GM12878 (cell line): Measurements from ENCODE around the gene THNSL1. TPM values are rescaled to one million over a fixed set of nuclear protein-coding genes. Genes with fewer than 3 reads are reported as not detected.

Experiments used
- ATAC-seq: fragments of 200-7000 bp; cut with Tn5 transposase; 3 replicates; pipeline ENCODE4 v1.9.1; 2020; ENCODE audit warnings: mild to moderate bottlenecking, moderate library complexity
- BruUV-seq: library from RNA; stranded (reverse); fragments of 400-500 nt; replicated peaks from 2 replicates; lab custom pipeline; 2021; lab: Mats Ljungman, UMichigan
- CTCF ChIA-PET: fragments of 300-600 bp; sonication (Branson Sonifier 250); formaldehyde crosslinking; extraction: SDS; loops from one replicate; lab custom pipeline; 2021; ENCODE audit warnings: inconsistent platforms; lab: Yijun Ruan, JAX
- POLR2A ChIA-PET: fragments of 350-600 bp; formaldehyde crosslinking; extraction: SDS; loops from one replicate; lab custom pipeline; 2021; ENCODE audit warnings: inconsistent platforms; lab: Charles Lee
- RAD21 ChIA-PET: fragments of 300-600 bp; sonication (Branson Sonifier 250); formaldehyde crosslinking; loops from one replicate; lab custom pipeline; 2023; ENCODE audit warnings: antibody characterized with exemption; ENCODE audit not compliant: unreplicated experiment; lab: Charles Lee
- SMC1A ChIA-PET: fragments of 300-600 bp; sonication (Branson Sonifier 250); formaldehyde crosslinking; loops from one replicate; lab custom pipeline; 2023; ENCODE audit not compliant: unreplicated experiment, uncharacterized antibody; lab: Charles Lee
- DNase-seq: peaks from one replicate; pipeline ENCODE4 v3.0.0-alpha.2; 2011; ENCODE audit warnings: low read depth, low spot score
- FAIRE-seq: peaks from 3 replicates; lab custom pipeline; 2011; peaks lifted over from hg19 to GRCh38; lab: Jason Lieb, UNC
- H2AFZ ChIP-seq: 2 replicates; pipeline ENCODE4 v1.6.0; 2011; ENCODE audit warnings: low read depth, low read length, control low read depth; ENCODE audit not compliant: control insufficient read depth
- H3K27ac ChIP-seq: 2 replicates; pipeline ENCODE4 v1.5.1; 2011; ENCODE audit warnings: control low read depth; ENCODE audit not compliant: control insufficient read depth, insufficient read depth
- H3K27me3 ChIP-seq, 2 experiments: replicated peaks in 1 of 2; 2 replicates each; pipeline versions ENCODE4 v1.6.0 to v1.6.1; 2011; ENCODE audit warnings: low read length in 1 of 2; ENCODE audit not compliant: control insufficient read depth in 2 of 2, insufficient read depth in 2 of 2
- H3K36me3 ChIP-seq, 2 experiments: 2 replicates each; pipeline ENCODE4 v1.5.1; 2011; ENCODE audit warnings: low read length in 1 of 2; ENCODE audit not compliant: control insufficient read depth in 2 of 2, insufficient read depth in 2 of 2
- H3K4me1 ChIP-seq: 2 replicates; pipeline ENCODE4 v1.6.1; 2011; ENCODE audit warnings: mild to moderate bottlenecking, low read length, moderate library complexity, mixed read lengths; ENCODE audit not compliant: control insufficient read depth, insufficient read depth
- H3K4me2 ChIP-seq: 2 replicates; pipeline ENCODE4 v1.6.0; 2011; ENCODE audit warnings: control low read depth; ENCODE audit not compliant: control insufficient read depth, insufficient read depth
- H3K4me3 ChIP-seq: fragments of 200-600 bp; sonication (generic); 2 replicates; pipeline ENCODE4 v1.5.1; 2016
- H3K79me2 ChIP-seq: 2 replicates; pipeline ENCODE4 v1.6.0; 2011; ENCODE audit warnings: low read length; ENCODE audit not compliant: control insufficient read depth, insufficient read depth
- H3K9ac ChIP-seq: 2 replicates; pipeline ENCODE4 v1.8.0; 2011; ENCODE audit warnings: low read length, control low read depth, mixed read lengths; ENCODE audit not compliant: control insufficient read depth, insufficient read depth
- H3K9me3 ChIP-seq: replicated peaks from 3 replicates; pipeline ENCODE4 v1.5.1; 2011; ENCODE audit warnings: mild to moderate bottlenecking, low read length; ENCODE audit not compliant: control insufficient read depth, insufficient read depth
- H4K20me1 ChIP-seq: 2 replicates; pipeline ENCODE4 v1.6.0; 2011; ENCODE audit not compliant: control insufficient read depth, insufficient read depth
- EGR1 ChIP-seq, 2 experiments: IDR thresholded peaks; 1 replicate in 1 of 2; 2 replicates in 1 of 2; pipeline ENCODE4 v1.6.1; 2011 to 2012; ENCODE audit warnings: low read depth in 2 of 2, low read length in 2 of 2, borderline replicate concordance in 1 of 2, mild to moderate bottlenecking in 1 of 2, moderate library complexity in 1 of 2
- RELA ChIP-seq: fragments of 450-650 bp; IDR thresholded peaks from 2 replicates; pipeline ENCODE4 v1.8.0; 2014; ENCODE audit warnings: borderline replicate concordance; ENCODE audit not compliant: partially characterized antibody
- SIN3A ChIP-seq: IDR thresholded peaks from 2 replicates; pipeline ENCODE4 v1.6.1; 2012; ENCODE audit warnings: low read depth, low read length, improper control_type of control experiment
- ZNF384 ChIP-seq: IDR thresholded peaks from 2 replicates; pipeline ENCODE4 v1.6.1; 2012; ENCODE audit warnings: low read depth, mild to moderate bottlenecking, low read length, improper control_type of control experiment, borderline replicate concordance
- WGBS: methylation state at CpG from one replicate; pipeline ENCODE4 v1.1.6; 2016; ENCODE audit warnings: low lambda C conversion rate; ENCODE audit not compliant: insufficient replicate concordance, insufficient coverage; ENCODE audit errors: missing lambda C conversion rate; 5-methylcytosine and 5-hydroxymethylcytosine counted together
- in situ Hi-C: fragments of 300-500 bp; cut with MboI; formaldehyde crosslinking; loops from 9 replicates; pipeline ENCODE4 v1.14.3; 2018; ENCODE audit warnings: mixed read lengths
- intact Hi-C: fragments of 100-400 bp; cut with micrococcal nuclease; formaldehyde crosslinking; loops from one replicate; pipeline ENCODE4 v1.14.2; 2022; ENCODE audit not compliant: unreplicated experiment
- polyA plus RNA-seq, 11 experiments: library from polyadenylated mRNA; depleted of rRNA in 4 of 11; unstranded in 6 of 11; stranded (reverse) in 5 of 11; fragments of >200 nt; fragmentation: Nextera tagmentation in 4 of 11; fragmentation: Illumina TruSeq in 1 of 11; extraction: Ambion mirVana in 4 of 11; extraction: Trizol in 1 of 11; gene quantifications; 1 replicate in 1 of 11; 2 replicates in 10 of 11; pipeline versions ENCODE4 v1.2.1 to v1.2.3, GENCODE V29; 2011 to 2016; ENCODE audit warnings: inconsistent platforms in 2 of 11, missing spikeins in 2 of 11, low read depth in 1 of 11
- total RNA-seq, 4 experiments: library from RNA; depleted of rRNA in 3 of 4; stranded (reverse); fragments of >200 nt in 3 of 4; fragmentation: Illumina TruSeq in 1 of 4; extraction: Trizol in 1 of 4; gene quantifications; 2 replicates each; pipeline versions ENCODE4 v1.2.1 to v1.2.3, GENCODE V29; 2013 to 2021
- TF ChIP-seq, protein P1 (sequence below): fragments of 450-650 bp; IDR thresholded peaks from 2 replicates; pipeline ENCODE4 v1.6.1; 2017; ENCODE audit warnings: low read depth, mild to moderate bottlenecking, moderate library complexity
- TF ChIP-seq, protein P2 (sequence below): fragments of 450-650 bp; IDR thresholded peaks from 2 replicates; pipeline ENCODE4 v1.6.1; 2017; ENCODE audit warnings: mild to moderate bottlenecking, low read depth, inconsistent platforms; ENCODE audit not compliant: poor library complexity, severe bottlenecking

THNSL1 gene
- total and polyA plus RNA-seq, 10 of the 15 experiments (the other 5 are each of a cell fraction or from before 2014, with no cell fraction given): 4.2 to 17.5 (median 6.2) TPM

DNA sequence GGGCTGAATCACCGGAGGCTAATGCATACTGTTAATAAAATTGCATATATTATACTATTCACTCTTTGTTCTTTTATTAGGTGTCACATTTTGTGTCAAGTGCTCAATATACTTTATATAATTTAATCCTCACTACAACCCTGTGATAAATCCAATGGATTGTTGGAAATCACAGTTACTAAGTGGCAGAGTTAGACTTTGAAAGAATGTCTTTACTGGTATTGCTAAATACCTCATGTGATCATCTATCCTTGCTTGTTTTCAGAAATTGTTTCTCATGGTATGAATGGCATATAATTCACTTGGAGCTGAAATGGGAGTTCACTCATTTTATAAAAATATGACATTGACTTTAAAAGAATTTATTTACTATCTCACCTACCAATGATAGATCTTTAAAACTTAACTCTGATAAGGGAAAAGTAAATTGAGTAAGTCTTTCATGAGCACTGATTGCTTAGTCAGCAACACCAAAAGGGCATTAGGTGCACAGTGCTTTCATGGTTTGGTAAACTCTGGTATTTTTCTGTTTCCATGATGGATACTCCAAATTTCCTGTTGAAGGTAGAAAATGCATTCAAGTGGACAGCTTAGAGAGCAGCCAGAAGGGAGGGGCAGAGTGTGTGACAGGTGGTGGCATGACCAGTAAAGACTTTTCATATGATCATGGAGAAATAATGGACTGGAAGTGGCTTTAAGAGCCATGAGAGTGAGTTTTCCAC is 23.0 kb upstream of the THNSL1 start:
- H3K9me3 ChIP-seq: no peaks in the 10 kb centered on the region
- H3K9ac ChIP-seq: no peak overlapping the region
- H2AFZ ChIP-seq: no peak overlapping the region
- TF ChIP-seq, protein P1, sequence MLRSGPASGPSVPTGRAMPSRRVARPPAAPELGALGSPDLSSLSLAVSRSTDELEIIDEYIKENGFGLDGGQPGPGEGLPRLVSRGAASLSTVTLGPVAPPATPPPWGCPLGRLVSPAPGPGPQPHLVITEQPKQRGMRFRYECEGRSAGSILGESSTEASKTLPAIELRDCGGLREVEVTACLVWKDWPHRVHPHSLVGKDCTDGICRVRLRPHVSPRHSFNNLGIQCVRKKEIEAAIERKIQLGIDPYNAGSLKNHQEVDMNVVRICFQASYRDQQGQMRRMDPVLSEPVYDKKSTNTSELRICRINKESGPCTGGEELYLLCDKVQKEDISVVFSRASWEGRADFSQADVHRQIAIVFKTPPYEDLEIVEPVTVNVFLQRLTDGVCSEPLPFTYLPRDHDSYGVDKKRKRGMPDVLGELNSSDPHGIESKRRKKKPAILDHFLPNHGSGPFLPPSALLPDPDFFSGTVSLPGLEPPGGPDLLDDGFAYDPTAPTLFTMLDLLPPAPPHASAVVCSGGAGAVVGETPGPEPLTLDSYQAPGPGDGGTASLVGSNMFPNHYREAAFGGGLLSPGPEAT: no peak
- no peak for TF ChIP-seq ZNF384
- no peak for TF ChIP-seq EGR1 (IDR thresholded peaks at IDR 0.05; ENCODE audit: borderline replicate concordance in 1 of 2, low read depth in 2 of 2, low read length in 2 of 2)
- TF ChIP-seq SIN3A: no peak
- no peak for TF ChIP-seq RELA
- TF ChIP-seq, protein P2, sequence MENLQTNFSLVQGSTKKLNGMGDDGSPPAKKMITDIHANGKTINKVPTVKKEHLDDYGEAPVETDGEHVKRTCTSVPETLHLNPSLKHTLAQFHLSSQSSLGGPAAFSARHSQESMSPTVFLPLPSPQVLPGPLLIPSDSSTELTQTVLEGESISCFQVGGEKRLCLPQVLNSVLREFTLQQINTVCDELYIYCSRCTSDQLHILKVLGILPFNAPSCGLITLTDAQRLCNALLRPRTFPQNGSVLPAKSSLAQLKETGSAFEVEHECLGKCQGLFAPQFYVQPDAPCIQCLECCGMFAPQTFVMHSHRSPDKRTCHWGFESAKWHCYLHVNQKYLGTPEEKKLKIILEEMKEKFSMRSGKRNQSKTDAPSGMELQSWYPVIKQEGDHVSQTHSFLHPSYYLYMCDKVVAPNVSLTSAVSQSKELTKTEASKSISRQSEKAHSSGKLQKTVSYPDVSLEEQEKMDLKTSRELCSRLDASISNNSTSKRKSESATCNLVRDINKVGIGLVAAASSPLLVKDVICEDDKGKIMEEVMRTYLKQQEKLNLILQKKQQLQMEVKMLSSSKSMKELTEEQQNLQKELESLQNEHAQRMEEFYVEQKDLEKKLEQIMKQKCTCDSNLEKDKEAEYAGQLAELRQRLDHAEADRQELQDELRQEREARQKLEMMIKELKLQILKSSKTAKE: no peak
- TF ChIP-seq, all 136 proteins: peak for 0
- intact Hi-C loops: loop anchor here (5.0 kb wide), 1 partner anchor 266 kb away; no protein-coding TSS in a partner anchor
- RAD21 ChIA-PET: interaction anchor here (0.8 kb wide), 1 partner anchor 180 kb away, joined by 3 read pairs; no protein-coding TSS in a partner anchor
- BruUV-seq: no TSS peak
- no peaks in the 10 kb centered on the region for H4K20me1 ChIP-seq
- no peak overlapping the region for H3K27ac ChIP-seq
- no peak overlapping the region for H3K4me3 ChIP-seq
- no peak for FAIRE-seq
- H3K4me1 ChIP-seq: no peaks in the 10 kb centered on the region
- SMC1A ChIA-PET: interaction anchor here (0.7 to 1.1 kb wide), 3 partner anchors 87 to 376 kb away, joined by 3 read pairs; no protein-coding TSS in a partner anchor
- H3K36me3 ChIP-seq: no peaks in the 10 kb centered on the region
- CTCF ChIA-PET: interaction anchor here (1.1 to 1.6 kb wide), 2 partner anchors 375 to 377 kb away, joined by 3 to 5 read pairs; no protein-coding TSS in a partner anchor
- H3K27me3 ChIP-seq: no peaks in the 10 kb centered on the region
- no peaks in the 10 kb centered on the region for H3K79me2 ChIP-seq
- ATAC-seq: no peak
- 100% methylated on average over 1 of the region's 1 CpG for WGBS
- DNase-seq: no peak
- no peak overlapping the region for H3K4me2 ChIP-seq
- POLR2A ChIA-PET: no interaction called here
- in situ Hi-C loops: no loop called here
